IMR-90 (cell line): Measurements from ENCODE around the gene STK17A. TPM values are rescaled to one million over a fixed set of nuclear protein-coding genes. Genes with fewer than 3 reads are reported as not detected.

ENCODE experiments used
- ATAC-seq: fragments of 200-7000 bp; cut with Tn5 transposase; 2 replicates; pipeline ENCODE4 v1.9.1; 2020; ENCODE audit warnings: low read depth, mild to moderate bottlenecking, moderate library complexity
- BruUV-seq: library from RNA; stranded (reverse); fragments of 400-500 nt; replicated peaks from 2 replicates; lab custom pipeline; 2021; lab: Mats Ljungman, UMichigan
- CTCF ChIA-PET: fragments of 300-600 bp; formaldehyde crosslinking; extraction: SDS; loops from one replicate; lab custom pipeline; 2021; ENCODE audit warnings: antibody characterized with exemption; lab: Yijun Ruan, JAX
- POLR2A ChIA-PET: fragments of 300-600 bp; sonication (Branson Sonifier 250); formaldehyde crosslinking; loops from one replicate; lab custom pipeline; 2022; ENCODE audit warnings: antibody characterized with exemption; ENCODE audit not compliant: unreplicated experiment; lab: Charles Lee
- DNase-seq: peaks from one replicate; pipeline ENCODE4 v3.0.0; 2013
- H2AFZ ChIP-seq: replicated peaks from 2 replicates; pipeline ENCODE3; 2013; ENCODE audit warnings: low read length, mild to moderate bottlenecking; ENCODE audit not compliant: poor library complexity
- H2AK5ac ChIP-seq: 2 replicates; pipeline ENCODE4 v1.6.1; 2013; ENCODE audit warnings: low read depth, low read length, inconsistent platforms
- H2AK9ac ChIP-seq: replicated peaks from 2 replicates; pipeline ENCODE3; 2013; ENCODE audit warnings: mild to moderate bottlenecking, low read depth, low read length, moderate library complexity; ENCODE audit not compliant: poor library complexity
- H2BK120ac ChIP-seq: 2 replicates; pipeline ENCODE4 v1.6.1; 2013; ENCODE audit warnings: low read depth, low read length, inconsistent platforms
- H2BK15ac ChIP-seq: 3 replicates; pipeline ENCODE4 v1.6.1; 2013; ENCODE audit warnings: low read depth, low read length, inconsistent platforms
- H2BK20ac ChIP-seq: 2 replicates; pipeline ENCODE4 v1.6.1; 2013; ENCODE audit warnings: low read depth, mild to moderate bottlenecking, inconsistent platforms, low read length, moderate library complexity
- H2BK5ac ChIP-seq: 2 replicates; pipeline ENCODE4 v1.6.1; 2013; ENCODE audit warnings: mild to moderate bottlenecking, low read depth, low read length, inconsistent platforms; ENCODE audit not compliant: poor library complexity, severe bottlenecking
- H3K14ac ChIP-seq: replicated peaks from 2 replicates; pipeline ENCODE4 v1.6.1; 2013; ENCODE audit warnings: low read depth, low read length, inconsistent platforms
- H3K18ac ChIP-seq: 2 replicates; pipeline ENCODE4 v1.6.1; 2013; ENCODE audit warnings: low read depth, low read length, control low read depth
- H3K23ac ChIP-seq: 2 replicates; pipeline ENCODE4 v1.6.1; 2013; ENCODE audit warnings: low read depth, low read length, inconsistent platforms
- H3K27ac ChIP-seq: 2 replicates; pipeline ENCODE4 v1.5.1; 2013; ENCODE audit warnings: mild to moderate bottlenecking, control low read depth, low read length; ENCODE audit not compliant: insufficient read depth
- H3K27me3 ChIP-seq: 2 replicates; pipeline ENCODE4 v1.6.1; 2013; ENCODE audit warnings: low read length; ENCODE audit not compliant: control insufficient read depth, insufficient read depth
- H3K36me3 ChIP-seq: 2 replicates; pipeline ENCODE4 v1.6.1; 2013; ENCODE audit warnings: low read length, mixed read lengths; ENCODE audit not compliant: control insufficient read depth, insufficient read depth
- H3K4ac ChIP-seq: 2 replicates; pipeline ENCODE4 v1.6.1; 2013; ENCODE audit warnings: low read depth, low read length, inconsistent platforms
- H3K4me1 ChIP-seq: 2 replicates; pipeline ENCODE4 v1.6.1; 2013; ENCODE audit warnings: low read length, mixed read lengths; ENCODE audit not compliant: control insufficient read depth, insufficient read depth
- H3K4me2 ChIP-seq: 2 replicates; pipeline ENCODE4 v1.6.1; 2013; ENCODE audit warnings: low read depth, mild to moderate bottlenecking, control low read depth, low read length, moderate library complexity
- H3K4me3 ChIP-seq: 2 replicates; pipeline ENCODE4 v1.5.1; 2013; ENCODE audit warnings: low read depth, mild to moderate bottlenecking, control low read depth, low read length, moderate library complexity; ENCODE audit not compliant: insufficient read depth
- H3K56ac ChIP-seq: 2 replicates; pipeline ENCODE4 v1.6.1; 2013; ENCODE audit warnings: low read length, inconsistent platforms; ENCODE audit not compliant: insufficient read depth; ENCODE audit errors: extremely low read depth
- H3K79me1 ChIP-seq, 2 experiments: 2 replicates each; pipeline ENCODE4 v1.6.1; 2013; ENCODE audit warnings: low read length in 2 of 2, inconsistent platforms in 1 of 2, low read depth in 1 of 2
- H3K9ac ChIP-seq: 2 replicates; pipeline ENCODE4 v1.6.1; 2013; ENCODE audit warnings: low read depth, low read length, control low read depth
- H3K9me1 ChIP-seq: 2 replicates; pipeline ENCODE4 v1.6.1; 2013; ENCODE audit warnings: low read length, inconsistent platforms; ENCODE audit not compliant: insufficient read depth
- H3K9me3 ChIP-seq: 2 replicates; pipeline ENCODE4 v1.6.1; 2013; ENCODE audit warnings: low read length; ENCODE audit not compliant: control insufficient read depth, insufficient read depth
- H4K20me1 ChIP-seq: 2 replicates; pipeline ENCODE4 v1.6.1; 2013; ENCODE audit warnings: low read length, inconsistent platforms; ENCODE audit not compliant: insufficient read depth
- H4K5ac ChIP-seq: 2 replicates; pipeline ENCODE4 v1.6.1; 2013; ENCODE audit warnings: mild to moderate bottlenecking, low read depth, low read length, control low read depth
- H4K8ac ChIP-seq, 2 experiments: 2 replicates each; pipeline ENCODE4 v1.6.1; 2013; ENCODE audit warnings: low read depth in 2 of 2, low read length in 2 of 2, control low read depth in 1 of 2, inconsistent platforms in 1 of 2
- H4K91ac ChIP-seq: 2 replicates; pipeline ENCODE4 v1.6.1; 2013; ENCODE audit warnings: low read depth, low read length, inconsistent platforms; ENCODE audit not compliant: insufficient read depth
- BHLHE40 ChIP-seq: fragments of 150-350 bp; IDR thresholded peaks from 2 replicates; pipeline ENCODE4 v1.6.1; 2016; ENCODE audit warnings: mild to moderate bottlenecking, low read depth, low read length
- CHD1 ChIP-seq: IDR thresholded peaks from 2 replicates; pipeline ENCODE4 v1.6.1; 2012; ENCODE audit warnings: low read depth, low read length, improper control_type of control experiment
- ELK1 ChIP-seq: fragments of 150-350 bp; IDR thresholded peaks from 2 replicates; pipeline ENCODE4 v1.6.1; 2016; ENCODE audit warnings: low read depth, mild to moderate bottlenecking, low read length, moderate library complexity, borderline replicate concordance
- MAFK ChIP-seq: IDR thresholded peaks from 2 replicates; pipeline ENCODE4 v1.6.1; 2012; ENCODE audit warnings: low read depth, low read length, improper control_type of control experiment
- MAZ ChIP-seq: IDR thresholded peaks from 2 replicates; pipeline ENCODE4 v1.6.1; 2012; ENCODE audit warnings: low read depth, mild to moderate bottlenecking, low read length, improper control_type of control experiment, moderate library complexity, borderline replicate concordance
- MXI1 ChIP-seq: IDR thresholded peaks from 2 replicates; pipeline ENCODE4 v1.6.1; 2012; ENCODE audit warnings: low read depth, mild to moderate bottlenecking, low read length, moderate library complexity, borderline replicate concordance
- NFE2L2 ChIP-seq: fragments of 150-350 bp; IDR thresholded peaks from 2 replicates; pipeline ENCODE4 v1.6.1; 2016; ENCODE audit warnings: low read depth, mild to moderate bottlenecking, low read length
- POLR2A ChIP-seq: IDR thresholded peaks from 2 replicates; pipeline ENCODE4 v1.6.1; 2012; ENCODE audit warnings: mild to moderate bottlenecking, low read depth, low read length
- RAD21 ChIP-seq: IDR thresholded peaks from 2 replicates; pipeline ENCODE4 v1.6.1; 2012; ENCODE audit warnings: low read length, improper control_type of control experiment
- RFX5 ChIP-seq: IDR thresholded peaks from 2 replicates; pipeline ENCODE4 v1.8.0; 2012; ENCODE audit warnings: low read depth, mild to moderate bottlenecking, low read length, moderate library complexity
- SMC3 ChIP-seq: fragments of 150-350 bp; IDR thresholded peaks from 2 replicates; pipeline ENCODE4 v1.6.1; 2016; ENCODE audit warnings: low read depth, mild to moderate bottlenecking, antibody characterized with exemption, low read length, moderate library complexity
- WGBS, 2 experiments: methylation state at CpG; one replicate each; pipeline versions ENCODE4 v1.1.5 to v1.1.7; 2013; ENCODE audit warnings: missing lambda C conversion rate in 2 of 2; ENCODE audit not compliant: insufficient read length in 1 of 2; ENCODE audit errors: extremely low coverage in 2 of 2; 5-methylcytosine and 5-hydroxymethylcytosine counted together
- dilution Hi-C: fragments of 300-500 bp; cut with HindIII; formaldehyde crosslinking; loops from one replicate; pipeline ENCODE4 v1.14.3; 2018; ENCODE audit warnings: low sequenced_read_pairs; ENCODE audit not compliant: unreplicated experiment
- in situ Hi-C: fragments of 300-500 bp; cut with MboI; formaldehyde crosslinking; loops from 3 replicates; pipeline ENCODE4 v1.14.3; 2019; ENCODE audit warnings: low sequenced_read_pairs, inconsistent platforms, mixed read lengths
- intact Hi-C: fragments of 100-400 bp; cut with micrococcal nuclease; formaldehyde crosslinking; loops from 2 replicates; pipeline ENCODE4 v1.10.0; 2022
- polyA plus RNA-seq, 3 experiments: library from polyadenylated mRNA; depleted of rRNA; stranded (reverse); fragments of >200 nt; gene quantifications; 2 replicates each; pipeline ENCODE4 v1.2.3, GENCODE V29; 2012; ENCODE audit warnings: low replicate concordance in 1 of 3
- total RNA-seq: library from RNA; depleted of rRNA; stranded (reverse); fragments of >200 nt; gene quantifications from 2 replicates; pipeline ENCODE4 v1.2.3, GENCODE V29; 2012
- TF ChIP-seq, protein P1 (sequence below): fragments of 150-350 bp; IDR thresholded peaks from 2 replicates; pipeline ENCODE4 v1.6.1; 2017; ENCODE audit warnings: mild to moderate bottlenecking, antibody characterized with exemption, low read length, low read depth

The STK17A gene
- total and polyA plus RNA-seq, 2 of the 4 experiments (the other 2 are of a cell fraction) = 40.5 to 50.5 TPM

- no peak for TF ChIP-seq NFE2L2
- no peak for TF ChIP-seq MXI1
- no peak for TF ChIP-seq SMC3
- no peak for TF ChIP-seq MAZ
- TF ChIP-seq RAD21 = no peak
- no peak for TF ChIP-seq BHLHE40
- TF ChIP-seq CHD1 = no peak
- TF ChIP-seq RFX5 = no peak
- TF ChIP-seq, protein P1, sequence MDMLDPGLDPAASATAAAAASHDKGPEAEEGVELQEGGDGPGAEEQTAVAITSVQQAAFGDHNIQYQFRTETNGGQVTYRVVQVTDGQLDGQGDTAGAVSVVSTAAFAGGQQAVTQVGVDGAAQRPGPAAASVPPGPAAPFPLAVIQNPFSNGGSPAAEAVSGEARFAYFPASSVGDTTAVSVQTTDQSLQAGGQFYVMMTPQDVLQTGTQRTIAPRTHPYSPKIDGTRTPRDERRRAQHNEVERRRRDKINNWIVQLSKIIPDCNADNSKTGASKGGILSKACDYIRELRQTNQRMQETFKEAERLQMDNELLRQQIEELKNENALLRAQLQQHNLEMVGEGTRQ = no peak
- no peak for TF ChIP-seq ELK1
- TF ChIP-seq POLR2A = no peak
- TF ChIP-seq MAFK = no peak
- Histone ChIP-seq H3K9me1 (peaks cover 11% of the 10 kb centered on the region), H3K27ac (no peak overlapping the region), H2BK120ac (no peak overlapping the region), H3K56ac (no peak overlapping the region), H2AK9ac (peak overlapping the region; percentile 21), H3K18ac (no peak overlapping the region), H3K9ac (no peak overlapping the region), H3K4me1 (peaks cover 15% of the 10 kb centered on the region), H3K79me1 (peaks cover 28 to 71% of the 10 kb centered on the region in 2 experiments), H2BK15ac (no peak overlapping the region), H4K5ac (no peak overlapping the region), H3K14ac (no peak overlapping the region), H3K4me2 (no peak overlapping the region), H2AFZ (no peak overlapping the region), H2BK5ac (peak overlapping the region; percentile 42), H3K27me3 (no peaks in the 10 kb centered on the region), H3K4me3 (no peak overlapping the region), H2AK5ac (peak overlapping the region; percentile 39; the same call in 1 of the 2 replicates), H3K23ac (no peak overlapping the region), H2BK20ac (no peak overlapping the region), H3K9me3 (no peaks in the 10 kb centered on the region), H4K91ac (no peak overlapping the region), H4K8ac (0 out of 4 replicates have a peak overlapping the region, but pooled peaks of 1 of the 2 experiments have one; percentile 24), H3K36me3 (peaks cover 35% of the 10 kb centered on the region), H4K20me1 (no peaks in the 10 kb centered on the region), H3K4ac (no peak overlapping the region)
- ChIA-PET CTCF (interaction anchor here (1.7 kb wide), 1 partner anchor 66 kb away, joined by 4 read pairs; no protein-coding TSS in a partner anchor), POLR2A (no interaction called here)
- no CpG with 5 or more reads among the region's 2 CpGs for WGBS, 2 experiments
- in situ Hi-C loops = no loop called here
- no TSS peak for BruUV-seq
- dilution Hi-C loops = no loop called here
- intact Hi-C loops = no loop called here
- no peak for DNase-seq
- ATAC-seq = no peak
Observed at GRCh38 chr7:43634384-43634783, 51.5 kb downstream of the STK17A start.
